Skeletal muscle satellite cell (primary cell): ENCODE results near the gene LRP8.

Experiments used
- H3K27me3 ChIP-seq: 2 replicates; pipeline ENCODE4 v1.7.0; 2013; ENCODE audit warnings: low read length; ENCODE audit not compliant: control insufficient read depth, insufficient read depth
- H3K36me3 ChIP-seq: 2 replicates; pipeline ENCODE4 v1.7.0; 2013; ENCODE audit warnings: mild to moderate bottlenecking, control low read depth, low read length; ENCODE audit not compliant: insufficient read depth
- H3K4me1 ChIP-seq: 2 replicates; pipeline ENCODE4 v1.7.0; 2013; ENCODE audit warnings: low read length; ENCODE audit not compliant: control insufficient read depth, insufficient read depth
- H3K4me2 ChIP-seq: 2 replicates; pipeline ENCODE4 v1.7.0; 2013; ENCODE audit warnings: mild to moderate bottlenecking, low read length
- H3K4me3 ChIP-seq: 2 replicates; pipeline ENCODE4 v1.7.0; 2013; ENCODE audit warnings: low read length
- H3K9ac ChIP-seq: 2 replicates; pipeline ENCODE4 v1.7.0; 2013; ENCODE audit warnings: mild to moderate bottlenecking, low read depth, low read length, moderate library complexity
- H3K9me3 ChIP-seq: replicated peaks from 2 replicates; pipeline ENCODE4 v1.7.0; 2013; ENCODE audit warnings: mild to moderate bottlenecking, control low read depth, low read length

Gene LRP8

DNA sequence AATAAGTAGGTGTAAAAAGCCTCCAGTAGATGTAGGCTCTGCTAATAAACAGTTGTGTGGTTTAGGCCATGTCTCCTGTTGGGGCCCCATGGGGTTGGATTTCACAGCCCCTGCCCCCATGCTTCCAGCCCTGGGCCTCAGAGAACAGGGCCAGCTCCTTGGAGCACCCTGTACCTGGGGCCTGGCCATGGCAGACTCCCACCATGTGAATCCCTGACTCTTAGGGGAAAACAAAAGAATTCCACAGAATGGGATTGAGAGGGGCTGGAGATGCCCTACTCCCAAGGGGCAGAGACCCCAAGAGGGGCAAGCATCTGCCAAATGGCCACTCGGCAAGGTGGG, 11.5 kb downstream of the LRP8 start:
- Histone ChIP-seq H3K4me1 (no peaks in the 10 kb centered on the region), H3K36me3 (peaks cover 26% of the 10 kb centered on the region), H3K9me3 (no peaks in the 10 kb centered on the region), H3K9ac (no peak overlapping the region), H3K4me2 (no peak overlapping the region), H3K27me3 (no peaks in the 10 kb centered on the region), H3K4me3 (no peak overlapping the region)

DNA sequence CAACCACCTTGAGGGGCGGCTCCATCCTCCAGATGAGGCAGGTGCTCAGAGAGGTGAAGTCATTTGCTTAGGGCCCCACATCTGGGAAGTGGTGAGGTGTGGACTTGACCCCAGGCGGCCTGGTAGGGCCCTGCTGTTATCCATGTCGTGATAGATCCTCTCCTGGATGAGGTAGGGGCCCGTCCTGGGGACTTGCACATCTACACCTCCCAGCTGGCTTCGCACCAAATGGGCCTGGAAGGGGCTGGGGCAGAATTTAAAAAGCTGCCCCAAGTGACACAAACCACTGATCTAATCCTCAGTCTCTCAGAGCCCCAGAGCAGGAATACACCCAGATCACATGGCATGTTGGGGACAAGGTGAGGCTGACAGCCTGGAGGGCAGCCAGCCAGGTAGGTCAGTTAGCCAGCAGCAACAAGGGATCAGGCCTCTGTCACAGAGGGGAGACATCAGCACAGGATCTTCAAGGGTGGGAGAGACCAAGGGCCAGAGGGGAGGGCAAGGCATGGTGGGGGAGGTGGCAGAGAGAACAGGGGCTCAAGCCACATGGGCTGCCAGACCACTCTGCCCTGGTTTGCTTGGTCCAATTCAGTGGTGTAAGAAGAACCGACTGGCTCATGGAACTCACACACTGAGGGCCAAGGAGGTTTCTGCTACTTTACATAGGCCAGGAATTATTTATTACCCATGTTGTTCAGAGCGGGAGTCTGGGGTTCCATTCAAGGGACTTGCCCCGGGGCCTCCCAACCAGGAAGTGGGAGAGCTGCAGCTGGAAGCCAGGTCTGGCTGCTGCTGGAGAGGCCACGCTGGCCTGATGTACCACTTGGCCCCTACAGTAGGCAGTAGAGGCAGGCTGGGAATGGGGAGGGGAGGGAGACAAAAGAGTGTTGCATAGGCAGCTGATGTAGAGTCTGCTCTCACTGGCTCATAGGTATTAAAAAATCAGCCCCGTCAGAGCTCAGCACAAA, 12.1 kb downstream of the LRP8 start:
- H3K4me1 ChIP-seq = no peaks in the 10 kb centered on the region
- peaks cover 26% of the 10 kb centered on the region for H3K36me3 ChIP-seq
- H3K4me3 ChIP-seq = no peak overlapping the region
- no peaks in the 10 kb centered on the region for H3K9me3 ChIP-seq
- no peaks in the 10 kb centered on the region for H3K27me3 ChIP-seq
- H3K9ac ChIP-seq = no peak overlapping the region
- H3K4me2 ChIP-seq = no peak overlapping the region

DNA sequence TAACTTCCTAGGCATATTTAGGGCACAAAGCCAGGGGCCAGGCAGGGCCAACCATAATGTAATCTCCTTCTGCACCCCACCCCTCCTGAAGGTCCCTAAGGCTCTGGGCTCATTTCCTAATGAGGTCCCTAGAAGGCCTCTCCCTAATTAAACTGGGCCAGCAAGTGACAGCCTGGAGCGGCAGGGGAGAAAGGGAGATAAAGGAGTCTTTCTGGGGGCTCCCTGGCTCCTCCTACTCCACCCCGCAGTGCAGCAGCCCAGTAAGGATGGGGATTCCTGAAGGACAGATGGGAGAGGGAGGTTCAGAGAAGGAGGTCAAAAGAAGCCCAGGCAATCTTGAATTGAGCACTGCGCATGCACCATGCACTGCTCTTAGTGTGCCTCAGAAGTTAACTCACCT, 12.8 kb downstream of the LRP8 start:
- no peaks in the 10 kb centered on the region for H3K27me3 ChIP-seq
- no peak overlapping the region for H3K4me3 ChIP-seq
- no peaks in the 10 kb centered on the region for H3K9me3 ChIP-seq
- H3K4me1 ChIP-seq = no peaks in the 10 kb centered on the region
- H3K9ac ChIP-seq = no peak overlapping the region
- H3K4me2 ChIP-seq = no peak overlapping the region
- peaks cover 26% of the 10 kb centered on the region for H3K36me3 ChIP-seq

DNA sequence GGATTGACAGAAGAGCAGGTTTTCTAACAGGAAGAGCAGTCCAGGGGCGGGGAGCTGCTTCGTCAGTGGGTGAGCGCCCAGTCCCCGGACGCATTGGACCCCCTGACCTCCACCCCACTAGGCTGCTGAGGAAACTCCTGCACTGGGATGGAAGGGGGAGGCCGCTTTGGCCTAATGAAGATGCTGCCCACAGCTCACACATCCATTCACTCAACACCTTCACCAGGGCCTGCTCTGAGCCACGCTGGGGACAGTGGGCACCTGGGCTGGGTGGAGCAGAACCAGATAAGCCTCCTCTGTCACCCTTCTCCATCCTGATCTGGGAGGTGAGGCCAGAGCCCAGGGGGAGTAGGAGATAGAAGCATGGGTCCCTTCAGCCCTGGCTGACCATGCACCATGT, 13.3 kb downstream of the LRP8 start:
- H3K9ac ChIP-seq = no peak overlapping the region
- peaks cover 26% of the 10 kb centered on the region for H3K36me3 ChIP-seq

DNA sequence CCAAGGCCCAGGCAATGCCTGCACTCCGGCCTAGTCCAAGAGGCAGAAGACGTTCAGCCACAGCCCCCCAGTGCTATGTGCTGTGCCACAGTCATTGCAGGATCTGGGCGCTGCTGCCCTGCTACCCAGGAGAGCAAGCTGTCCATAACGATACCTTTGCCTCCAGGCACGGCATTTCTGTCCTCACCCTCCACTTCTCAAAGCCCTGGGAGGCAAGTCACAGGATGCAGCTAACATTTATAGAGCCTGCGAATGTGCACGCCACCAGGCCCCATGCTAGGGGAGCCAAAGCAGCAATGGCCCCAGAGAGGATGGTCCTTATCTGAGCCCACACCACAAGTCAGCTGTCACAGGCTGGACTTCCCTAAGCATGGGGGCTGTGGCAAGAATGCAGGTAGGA, 13.8 kb downstream of the LRP8 start:
- no peaks in the 10 kb centered on the region for H3K9me3 ChIP-seq
- no peak overlapping the region for H3K4me3 ChIP-seq
- no peaks in the 10 kb centered on the region for H3K27me3 ChIP-seq
- H3K4me1 ChIP-seq = no peaks in the 10 kb centered on the region
- peaks cover 23% of the 10 kb centered on the region for H3K36me3 ChIP-seq
- H3K9ac ChIP-seq = no peak overlapping the region
- H3K4me2 ChIP-seq = no peak overlapping the region

More for the DNA sequence above, 13.3 kb downstream of the LRP8 start:
- Histone ChIP-seq H3K4me2 (no peak overlapping the region), H3K4me3 (no peak overlapping the region), H3K27me3 (no peaks in the 10 kb centered on the region), H3K4me1 (no peaks in the 10 kb centered on the region), H3K9me3 (no peaks in the 10 kb centered on the region)

DNA sequence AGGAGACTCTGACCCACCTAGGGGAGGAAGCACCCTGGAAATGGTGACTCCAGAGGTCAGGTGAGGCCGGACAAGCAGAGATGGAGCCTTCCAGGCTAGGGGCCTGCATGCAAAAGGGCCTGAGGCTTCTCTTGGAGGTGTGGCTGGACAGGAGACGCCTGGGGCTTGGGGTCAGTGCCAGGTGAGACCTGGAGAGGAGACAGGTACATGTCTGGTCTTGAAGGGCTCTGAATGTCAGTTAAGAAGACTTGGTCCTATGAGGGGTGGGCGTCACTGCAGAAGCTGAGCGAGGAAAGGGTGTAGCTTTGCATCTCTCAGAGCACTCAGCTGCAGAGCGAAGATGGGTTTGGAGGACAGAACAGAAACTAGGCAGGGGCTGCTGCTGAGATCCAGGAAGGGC, 14.3 kb downstream of the LRP8 start:
- no peaks in the 10 kb centered on the region for H3K27me3 ChIP-seq
- H3K36me3 ChIP-seq = peaks cover 21% of the 10 kb centered on the region
- H3K9ac ChIP-seq = no peak overlapping the region
- no peaks in the 10 kb centered on the region for H3K4me1 ChIP-seq
- H3K9me3 ChIP-seq = no peaks in the 10 kb centered on the region
- no peak overlapping the region for H3K4me3 ChIP-seq
- no peak overlapping the region for H3K4me2 ChIP-seq

DNA sequence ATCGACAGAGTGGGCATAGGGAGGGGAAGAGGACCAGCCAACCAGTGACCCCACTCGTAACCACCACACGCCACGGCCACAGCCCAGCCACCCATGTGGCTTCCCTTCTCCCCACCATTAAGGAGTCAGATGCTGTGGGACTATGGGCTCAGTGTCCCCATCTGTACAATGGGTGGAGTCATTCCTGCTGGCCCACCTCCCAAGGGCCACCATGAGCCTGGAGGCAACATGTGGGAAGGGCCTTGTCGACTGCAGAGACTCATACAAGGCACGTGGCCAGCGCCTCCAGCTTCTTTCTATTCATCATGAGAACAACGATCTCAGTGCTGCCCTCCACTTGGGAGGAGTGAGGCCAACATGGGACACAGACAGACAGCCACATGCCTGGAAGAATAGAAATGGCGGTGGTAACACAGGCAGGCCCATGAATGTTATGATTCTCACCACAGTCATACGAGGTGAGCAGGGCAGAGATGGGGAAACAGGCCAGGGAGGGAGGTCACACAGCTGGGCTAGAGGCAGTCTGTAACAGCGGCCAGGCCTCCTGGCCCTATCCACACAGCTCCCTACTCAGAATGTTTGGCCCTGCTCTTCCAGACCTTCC, 16.1 kb downstream of the LRP8 start:
- Histone ChIP-seq H3K27me3 (no peaks in the 10 kb centered on the region), H3K4me1 (no peaks in the 10 kb centered on the region), H3K36me3 (peaks cover 16% of the 10 kb centered on the region)

DNA sequence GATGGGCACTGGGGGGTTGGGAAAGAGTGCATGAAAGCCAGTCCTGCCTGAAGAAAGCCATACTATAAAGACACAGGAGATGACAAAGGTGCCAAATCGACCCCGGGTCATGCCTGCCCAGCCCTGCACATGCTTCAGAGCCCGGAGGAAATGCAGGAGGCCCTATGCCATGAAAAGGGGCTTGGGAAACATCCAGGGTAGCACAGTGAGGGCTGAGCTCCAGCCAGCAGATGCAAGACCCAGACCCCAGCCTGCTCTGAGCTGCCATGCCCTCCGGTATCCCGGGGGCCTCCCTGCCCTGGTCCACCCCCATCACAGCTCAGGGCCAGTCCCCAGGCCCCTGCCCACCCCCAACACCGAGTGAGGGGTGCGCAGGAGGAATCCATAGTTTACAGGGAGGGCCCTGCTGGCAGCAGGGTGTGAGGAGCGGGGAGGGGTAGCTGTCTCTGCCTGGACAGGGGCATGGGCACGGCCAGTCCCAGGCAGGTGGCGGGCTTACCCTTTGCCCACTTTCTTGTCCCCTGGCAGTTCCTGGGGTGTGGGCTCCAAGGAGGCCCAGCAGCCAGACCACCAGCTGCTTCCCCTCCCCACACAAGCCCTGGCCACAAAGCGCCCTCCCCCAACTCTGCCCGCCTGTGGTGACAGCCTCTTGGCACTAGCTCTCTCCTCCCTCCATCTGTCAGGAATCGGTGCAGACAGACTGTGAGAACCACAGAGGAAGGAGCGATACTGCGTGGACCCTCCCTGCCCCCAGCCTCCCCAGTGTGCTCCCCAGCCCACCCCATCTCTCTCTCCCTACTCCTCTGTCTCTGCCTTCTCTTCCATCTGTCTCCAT, 16.8 kb downstream of the LRP8 start:
- H3K4me1 ChIP-seq = peaks cover 7% of the 10 kb centered on the region
- H3K4me3 ChIP-seq = no peak overlapping the region

More for the DNA sequence above, 16.1 kb downstream of the LRP8 start:
- no peak overlapping the region for H3K4me2 ChIP-seq
- no peaks in the 10 kb centered on the region for H3K9me3 ChIP-seq
- H3K9ac ChIP-seq = no peak overlapping the region
- no peak overlapping the region for H3K4me3 ChIP-seq

DNA sequence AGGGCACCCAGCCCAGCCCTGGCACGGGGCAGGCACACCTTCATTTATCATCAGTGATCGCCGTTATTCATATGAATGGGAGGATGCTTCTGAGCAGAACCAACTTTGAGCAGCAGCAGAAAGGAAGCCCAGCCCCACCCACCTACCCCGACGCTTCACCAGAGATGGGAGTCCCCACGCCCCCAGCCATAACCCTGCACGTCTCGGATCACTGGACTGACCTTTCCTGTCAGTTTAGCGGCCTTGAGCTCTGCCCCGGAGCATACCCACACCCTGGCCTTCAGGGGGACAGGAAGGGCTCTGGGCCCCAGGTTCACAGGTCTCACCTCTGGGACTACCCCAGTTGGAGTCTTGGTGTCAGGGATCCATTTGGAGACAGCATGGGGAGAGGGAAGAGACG, 18.1 kb downstream of the LRP8 start:
- Histone ChIP-seq H3K9me3 (no peaks in the 10 kb centered on the region), H3K4me3 (no peak overlapping the region), H3K4me2 (no peak overlapping the region), H3K27me3 (no peaks in the 10 kb centered on the region), H3K36me3 (peaks cover 16% of the 10 kb centered on the region), H3K9ac (no peak overlapping the region), H3K4me1 (peaks cover 15% of the 10 kb centered on the region)

More for the DNA sequence above, 16.8 kb downstream of the LRP8 start:
- Histone ChIP-seq H3K27me3 (no peaks in the 10 kb centered on the region), H3K4me2 (no peak overlapping the region), H3K9ac (no peak overlapping the region), H3K36me3 (peaks cover 16% of the 10 kb centered on the region), H3K9me3 (no peaks in the 10 kb centered on the region)

DNA sequence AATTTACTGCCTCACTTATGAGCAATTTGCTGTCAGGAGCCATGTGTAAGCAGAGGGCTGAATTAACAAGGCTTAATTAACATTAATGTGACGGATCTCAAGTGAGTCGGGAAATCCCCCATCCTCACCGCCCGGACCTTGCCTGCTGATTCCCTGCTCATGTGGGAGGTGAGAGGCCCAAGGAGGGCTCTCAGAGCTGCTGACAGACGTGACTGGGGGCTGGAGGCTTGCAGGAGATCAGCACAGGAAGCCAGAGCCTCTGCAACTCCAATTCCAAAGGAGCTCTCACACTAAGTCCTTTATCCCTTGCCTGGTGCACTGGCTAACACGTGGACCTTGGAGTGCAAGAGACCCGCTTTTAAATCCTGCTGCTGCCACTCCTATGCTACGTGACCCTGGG, 19.4 kb downstream of the LRP8 start:
- Histone ChIP-seq H3K4me3 (no peak overlapping the region), H3K4me1 (peaks cover 28% of the 10 kb centered on the region), H3K36me3 (peaks cover 14% of the 10 kb centered on the region), H3K9ac (no peak overlapping the region), H3K4me2 (no peak overlapping the region), H3K9me3 (no peaks in the 10 kb centered on the region), H3K27me3 (no peaks in the 10 kb centered on the region)

DNA sequence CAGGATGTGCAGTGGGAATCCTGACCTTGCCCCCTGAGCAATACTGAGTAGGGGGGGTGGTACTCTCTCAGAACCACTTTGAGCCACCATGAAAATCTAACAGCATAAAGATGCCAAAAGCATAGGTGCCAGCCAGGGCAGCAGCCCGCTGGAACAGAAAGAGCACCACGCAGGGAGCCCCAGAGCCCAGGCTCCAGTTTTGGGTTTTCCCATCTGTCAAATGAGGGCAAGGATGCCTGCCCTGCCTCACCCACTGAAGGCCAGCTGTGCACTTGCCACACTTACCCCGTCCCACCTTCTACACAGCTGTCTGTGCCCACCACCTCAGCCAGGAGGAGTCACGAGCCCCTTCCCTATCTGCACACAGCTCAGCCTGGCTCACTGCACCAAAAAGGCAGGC, 20.8 kb downstream of the LRP8 start:
- Histone ChIP-seq H3K4me3 (no peak overlapping the region), H3K9me3 (no peaks in the 10 kb centered on the region), H3K36me3 (peaks cover under 1% of the 10 kb centered on the region), H3K9ac (no peak overlapping the region), H3K4me2 (no peak overlapping the region), H3K27me3 (no peaks in the 10 kb centered on the region), H3K4me1 (peaks cover 28% of the 10 kb centered on the region)
